ENCODE measurements around the gene KMT2B.

KMT2B gene

DNA sequence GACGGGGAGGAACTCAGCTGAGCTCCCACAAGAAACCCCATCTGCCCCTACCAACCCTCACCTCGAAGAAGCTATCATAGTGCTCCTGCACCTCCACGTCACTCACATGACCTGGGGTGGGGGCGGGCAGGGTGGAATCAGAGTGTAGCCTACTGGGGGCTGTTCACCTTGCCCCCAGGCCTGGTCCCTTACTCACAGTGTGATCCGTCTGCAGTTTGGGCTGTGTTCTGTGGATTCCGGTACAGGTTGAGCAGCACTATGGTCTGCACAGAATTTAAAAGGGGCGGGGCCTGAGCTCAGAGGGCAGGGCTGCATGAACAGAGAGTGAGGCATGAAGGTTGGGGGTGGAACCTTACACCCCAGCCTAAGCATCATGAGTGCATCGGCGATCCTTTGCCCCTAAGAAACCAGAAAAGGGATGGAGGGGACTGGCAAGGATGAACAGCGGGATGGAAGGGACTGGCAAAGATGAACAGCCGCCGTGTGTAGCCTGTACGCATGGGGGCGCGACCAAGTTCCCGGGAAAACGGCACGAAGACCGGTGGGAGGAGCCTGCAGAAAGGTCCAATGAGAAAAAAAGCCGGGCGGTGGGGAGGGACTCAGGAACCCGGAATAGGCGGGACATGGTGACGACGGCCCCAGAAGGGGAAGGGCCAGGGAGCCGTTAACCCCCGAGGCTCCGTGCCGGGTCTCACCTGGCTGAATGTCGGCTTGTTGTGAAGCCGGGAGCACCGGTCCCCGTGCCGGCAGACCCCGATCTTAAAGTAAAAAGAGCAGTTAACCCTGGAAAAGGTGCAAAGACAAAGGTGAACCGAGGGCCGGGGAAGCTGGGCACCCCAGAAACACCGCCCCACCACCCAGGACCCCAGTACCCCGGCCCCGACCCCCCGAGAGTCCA lies 26.9 kb downstream of the KMT2B start:
- DNase-seq, result peak; percentile 96

DNA sequence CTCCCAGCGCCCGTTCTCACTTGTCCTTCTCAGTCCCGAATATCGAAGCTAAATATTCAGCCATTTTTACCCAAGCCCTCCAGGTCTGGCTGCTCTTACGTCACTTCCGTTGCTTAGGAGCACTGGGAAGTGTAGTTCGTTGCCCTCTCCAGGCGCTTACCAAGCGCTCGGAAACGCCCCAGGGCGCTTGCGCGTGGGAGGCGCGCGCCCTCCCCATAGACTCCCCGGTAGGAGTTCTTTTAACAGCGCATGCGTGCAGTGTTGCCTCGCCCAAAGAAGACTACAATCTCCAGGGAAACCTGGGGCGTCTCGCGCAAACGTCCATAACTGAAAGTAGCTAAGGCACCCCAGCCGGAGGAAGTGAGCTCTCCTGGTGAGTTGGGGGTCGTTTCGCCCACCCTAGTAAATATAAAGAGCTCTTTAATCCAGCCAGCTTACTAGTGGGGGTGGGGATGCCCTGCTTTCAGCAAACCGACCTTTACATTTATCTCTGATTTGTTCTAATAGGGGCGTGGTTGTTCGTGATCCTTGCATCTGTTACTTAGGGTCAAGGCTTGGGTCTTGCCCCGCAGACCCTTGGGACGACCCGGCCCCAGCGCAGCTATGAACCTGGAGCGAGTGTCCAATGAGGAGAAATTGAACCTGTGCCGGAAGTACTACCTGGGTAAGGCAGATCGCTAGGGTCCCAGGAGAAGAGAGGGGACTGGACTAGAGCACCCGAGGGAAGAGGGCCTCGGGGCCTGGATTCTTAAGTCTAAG lies 27.7 kb downstream of the KMT2B start, which contains the start of the genes PSENEN and U2AF1L4:
Gene PSENEN, plus strand, starts transcription at position 324 of the 759 bp plus-strand sequence. Its CDS starts 280 bp downstream, at position 604.
Gene U2AF1L4, minus strand, starts transcription at position 91 of the 759 bp plus-strand sequence. Its CDS starts 27 bp downstream, at position 64.
- DNase-seq, result peak; percentile 98

DNA sequence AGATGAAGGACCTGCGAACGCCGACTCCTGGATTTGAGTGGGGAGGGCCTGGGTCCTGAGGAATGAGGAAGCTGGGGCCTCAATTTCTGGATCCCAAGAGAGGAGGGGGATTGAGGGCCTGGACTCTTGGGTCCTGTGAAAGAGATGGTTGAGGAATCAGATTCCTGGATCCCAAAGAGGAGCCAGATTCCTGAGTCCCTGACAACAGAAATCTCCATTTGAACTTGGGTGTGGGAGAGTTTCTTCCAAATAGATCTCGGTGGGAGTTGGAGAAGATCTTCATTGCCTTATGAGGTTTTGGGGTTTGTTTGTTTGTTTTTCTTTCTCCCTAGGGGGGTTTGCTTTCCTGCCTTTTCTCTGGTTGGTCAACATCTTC lies 28.3 kb downstream of the KMT2B start:
- no peak for DNase-seq

DNA sequence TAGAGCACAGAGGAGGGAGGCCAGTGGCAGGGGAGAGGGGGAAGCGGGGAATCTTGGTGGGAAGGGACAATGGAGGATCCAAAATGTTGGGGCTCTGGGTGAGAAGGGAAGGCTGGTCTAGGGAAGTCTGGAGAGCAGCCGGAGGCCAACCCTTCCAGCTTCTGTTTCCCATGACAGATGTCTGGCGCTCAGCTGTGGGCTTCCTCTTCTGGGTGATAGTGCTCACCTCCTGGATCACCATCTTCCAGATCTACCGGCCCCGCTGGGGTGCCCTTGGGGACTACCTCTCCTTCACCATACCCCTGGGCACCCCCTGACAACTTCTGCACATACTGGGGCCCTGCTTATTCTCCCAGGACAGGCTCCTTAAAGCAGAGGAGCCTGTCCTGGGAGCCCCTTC lies 28.7 kb downstream of the KMT2B start:
- DNase-seq, result no peak

DNA sequence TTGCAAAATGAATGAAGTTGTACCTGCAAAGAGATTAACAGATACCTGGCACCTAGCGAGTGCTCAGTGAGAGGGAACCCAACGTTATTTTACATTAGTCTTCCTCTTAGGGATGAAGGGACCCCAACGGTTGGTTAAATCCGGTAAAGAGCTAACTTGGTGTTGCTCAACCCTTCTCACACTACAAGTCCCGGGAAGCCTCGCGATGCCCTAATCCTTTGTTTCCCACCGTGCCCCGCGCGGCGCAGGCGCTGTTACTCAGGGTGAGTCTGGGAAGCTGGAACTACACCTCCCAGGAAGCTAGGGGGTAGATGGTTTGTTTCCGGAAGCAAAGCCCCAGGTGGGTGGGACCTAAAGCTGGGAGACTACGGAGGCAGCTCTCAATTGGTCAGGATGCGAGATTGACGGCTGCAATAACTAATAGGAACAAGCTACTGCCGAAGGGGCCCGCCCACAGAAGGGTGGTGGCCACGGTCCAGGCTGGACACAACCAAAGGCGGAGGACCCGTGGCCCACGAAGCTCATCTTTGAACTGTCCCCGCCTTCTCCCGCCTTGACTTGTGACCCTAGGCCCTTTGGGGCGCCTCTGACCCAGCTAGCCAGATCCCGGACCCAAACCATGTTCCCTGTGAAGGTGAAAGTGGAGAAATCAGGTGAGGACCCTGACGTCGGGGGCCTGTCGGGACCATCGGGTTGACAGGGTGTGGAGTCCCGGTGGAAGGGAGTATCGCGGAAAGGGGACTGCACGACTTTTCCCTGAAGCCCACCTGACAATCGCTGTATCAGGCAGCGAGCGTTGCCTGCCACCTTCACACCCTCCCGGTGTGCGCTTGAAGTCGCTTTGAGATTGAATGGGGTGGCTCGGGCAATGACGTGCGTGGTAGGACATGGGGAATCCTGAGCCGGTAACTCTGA lies 30.6 kb downstream of the KMT2B start, which contains the start of gene LIN37:
Gene LIN37, plus strand, starts transcription at position 471 of the 915 bp plus-strand sequence. Its CDS starts 149 bp downstream, at position 620.
- DNase-seq, result peak; percentile 99

DNA sequence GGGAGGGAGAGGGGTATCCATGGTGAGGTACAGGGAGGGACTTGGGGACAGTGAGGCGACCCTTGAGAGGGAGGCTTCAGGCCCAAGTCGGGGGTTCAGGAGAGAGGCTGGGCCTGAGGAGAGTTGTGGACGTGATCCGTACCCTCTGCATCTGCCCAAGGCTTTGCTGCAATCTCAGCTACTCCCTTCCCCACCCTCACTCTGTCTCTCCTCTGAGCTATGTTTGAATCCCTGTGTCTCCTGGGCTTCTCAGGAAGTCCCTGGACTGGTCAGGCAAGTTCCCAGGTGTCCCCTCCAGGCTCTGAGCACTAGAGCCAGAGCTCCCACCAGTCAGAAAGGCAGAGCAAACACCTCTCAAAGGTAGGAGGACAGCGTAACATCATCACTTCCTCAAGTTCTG lies 32.4 kb downstream of the KMT2B start:
- no peak for DNase-seq

DNA sequence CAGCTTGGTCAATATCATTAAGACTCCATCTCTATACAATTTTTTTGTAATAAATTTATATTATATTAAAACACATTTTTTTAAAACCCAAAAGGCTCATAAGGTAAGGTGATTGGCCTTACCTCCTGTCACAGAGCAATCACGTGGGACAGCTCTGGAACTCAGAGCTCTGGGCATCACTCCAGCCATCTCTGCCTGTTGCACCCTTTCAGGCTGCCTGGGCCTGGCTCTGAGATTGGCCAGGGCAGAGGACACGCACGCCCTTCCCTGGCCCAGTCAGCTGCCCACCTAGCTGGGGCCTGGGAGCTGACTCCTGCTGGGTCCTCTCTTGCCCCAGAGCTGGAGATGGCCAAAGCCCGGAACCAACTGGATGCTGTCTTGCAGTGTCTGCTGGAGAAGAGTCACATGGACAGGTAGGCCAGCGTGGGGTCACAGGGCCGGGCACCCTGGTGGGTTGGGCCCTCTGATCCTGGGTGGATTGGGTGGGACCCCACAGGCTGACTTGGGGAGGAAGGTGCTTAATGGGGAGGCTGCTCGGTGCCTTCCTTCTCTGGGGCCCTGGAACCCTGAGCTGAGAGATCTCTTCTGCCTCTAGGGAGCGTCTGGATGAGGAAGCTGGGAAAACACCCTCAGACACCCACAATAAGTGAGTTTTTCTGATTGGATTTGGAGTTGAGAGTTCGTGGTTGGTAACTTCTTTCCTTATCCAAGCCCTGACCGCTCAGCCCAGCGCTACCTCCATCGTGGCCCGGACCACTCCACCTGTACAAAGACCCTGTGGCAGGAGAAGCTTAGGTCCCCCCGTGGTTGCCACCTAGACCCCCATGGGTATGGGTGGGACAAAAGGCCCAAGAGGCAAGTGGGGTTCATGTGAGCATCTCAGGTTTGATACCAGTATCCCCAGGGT lies 34.3 kb downstream of the KMT2B start:
- DNase-seq, result no peak

DNA sequence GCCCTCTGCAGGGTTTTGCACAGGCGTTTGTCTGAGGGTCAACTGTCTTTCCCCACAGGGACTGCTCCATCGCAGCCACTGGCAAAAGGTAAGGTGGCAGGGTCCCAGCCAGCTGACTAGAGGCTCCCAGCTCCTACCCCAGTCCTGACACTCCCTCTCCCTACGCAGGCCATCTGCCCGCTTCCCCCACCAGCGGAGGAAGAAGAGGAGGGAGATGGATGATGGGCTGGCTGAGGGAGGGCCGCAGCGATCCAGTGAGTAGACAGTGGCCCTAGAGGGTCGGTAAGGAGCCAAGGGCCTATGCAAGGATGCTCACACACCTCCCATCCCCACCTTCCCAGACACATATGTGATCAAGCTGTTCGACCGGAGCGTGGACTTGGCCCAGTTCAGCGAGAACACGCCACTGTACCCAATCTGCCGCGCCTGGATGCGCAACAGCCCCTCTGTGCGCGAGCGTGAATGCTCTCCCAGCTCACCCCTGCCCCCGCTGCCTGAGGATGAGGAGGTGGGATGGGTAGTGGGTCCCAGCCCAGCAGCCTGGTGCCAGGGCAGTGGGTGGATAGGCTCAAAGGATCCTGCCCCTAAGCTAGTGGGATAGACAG lies 35.0 kb downstream of the KMT2B start:
- DNase-seq, result no peak

DNA sequence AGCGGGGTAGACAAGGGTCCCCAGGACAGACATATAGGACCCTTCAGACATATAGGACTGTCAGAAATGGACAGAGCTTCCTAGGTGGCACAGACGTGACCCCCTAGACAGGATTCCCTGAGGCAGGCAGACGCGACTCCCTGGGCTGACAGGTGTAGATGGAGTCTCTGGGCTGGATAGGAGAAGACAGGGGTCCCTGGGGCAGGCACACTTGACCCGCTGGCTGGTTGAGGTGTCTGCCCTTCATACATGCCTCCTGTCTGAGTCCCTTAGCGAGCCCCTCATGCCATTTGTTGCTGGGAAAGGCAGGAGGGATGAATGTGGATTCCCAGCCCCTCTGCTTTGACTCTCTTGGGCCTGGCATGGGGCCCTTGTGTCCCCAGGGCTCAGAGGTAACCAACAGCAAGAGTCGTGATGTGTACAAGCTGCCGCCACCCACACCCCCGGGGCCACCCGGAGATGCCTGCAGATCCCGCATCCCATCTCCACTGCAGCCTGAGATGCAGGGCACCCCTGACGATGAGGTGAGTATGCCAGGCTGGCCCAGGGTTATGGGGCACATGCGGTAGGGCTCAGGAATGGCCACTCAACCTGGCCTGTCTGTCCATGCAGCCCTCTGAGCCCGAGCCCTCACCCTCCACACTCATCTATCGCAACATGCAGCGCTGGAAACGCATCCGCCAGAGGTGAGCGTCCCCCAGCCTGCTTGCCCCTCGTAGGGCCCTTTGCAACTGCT lies 36.0 kb downstream of the KMT2B start:
- no peak for DNase-seq

DNA sequence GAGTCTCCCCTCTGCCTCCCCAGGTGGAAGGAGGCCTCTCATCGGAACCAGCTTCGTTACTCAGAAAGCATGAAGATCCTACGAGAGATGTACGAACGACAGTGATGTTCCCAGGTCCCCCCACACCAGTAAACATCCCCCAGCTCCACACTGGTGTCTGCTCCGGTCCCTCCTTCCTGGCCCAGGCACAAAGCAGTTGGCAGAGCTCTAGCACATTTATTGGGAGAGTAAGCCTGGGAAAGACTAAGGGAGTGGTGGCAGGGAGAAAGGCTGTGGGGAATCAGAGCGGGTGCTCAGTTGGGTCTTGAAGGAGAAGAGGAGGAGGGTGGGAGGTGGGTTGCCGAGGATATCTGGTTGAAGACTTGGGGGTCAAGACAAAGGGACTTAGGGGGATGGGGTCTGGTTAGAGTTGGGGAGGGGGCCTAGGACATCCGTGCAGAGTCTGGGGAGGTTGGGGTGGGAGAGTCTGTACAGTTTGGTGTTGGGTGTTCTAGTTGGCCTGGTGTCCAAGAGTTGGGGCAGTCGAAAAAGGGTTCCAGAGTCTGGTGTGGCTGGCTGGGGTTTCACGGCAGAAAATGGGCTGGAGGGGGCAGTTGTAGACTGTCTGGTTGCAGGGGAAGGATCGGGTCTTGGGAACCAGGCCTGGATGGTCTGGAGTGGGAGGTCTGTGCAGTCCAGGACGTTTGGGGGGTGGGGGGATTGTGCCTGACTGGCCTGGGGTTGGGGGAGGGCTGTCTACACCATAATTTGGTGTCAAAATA lies 36.7 kb downstream of the KMT2B start:
- no peak for DNase-seq

DNA sequence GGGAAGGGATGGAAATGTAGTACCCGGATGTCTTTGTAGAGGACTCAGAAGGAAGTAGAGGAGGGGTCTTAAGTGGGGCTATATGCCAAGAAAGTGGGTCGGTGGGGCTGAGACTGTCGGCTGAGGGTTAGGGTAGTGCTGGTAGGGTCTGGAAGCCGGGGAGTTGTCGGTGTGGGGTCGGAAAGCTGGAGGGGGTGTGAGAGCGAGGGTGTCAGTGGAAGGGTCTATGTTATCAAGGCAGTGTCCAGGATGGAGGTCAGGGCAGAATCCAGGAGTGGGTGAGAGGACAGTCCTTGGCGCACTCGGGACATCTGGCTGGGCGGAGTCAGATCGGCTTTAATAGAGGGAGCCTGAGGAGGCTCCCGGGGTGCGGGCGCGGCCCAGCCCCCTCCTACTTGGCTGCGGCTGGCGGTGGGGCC lies 37.3 kb downstream of the KMT2B start:
- DNase-seq, result no peak

DNA sequence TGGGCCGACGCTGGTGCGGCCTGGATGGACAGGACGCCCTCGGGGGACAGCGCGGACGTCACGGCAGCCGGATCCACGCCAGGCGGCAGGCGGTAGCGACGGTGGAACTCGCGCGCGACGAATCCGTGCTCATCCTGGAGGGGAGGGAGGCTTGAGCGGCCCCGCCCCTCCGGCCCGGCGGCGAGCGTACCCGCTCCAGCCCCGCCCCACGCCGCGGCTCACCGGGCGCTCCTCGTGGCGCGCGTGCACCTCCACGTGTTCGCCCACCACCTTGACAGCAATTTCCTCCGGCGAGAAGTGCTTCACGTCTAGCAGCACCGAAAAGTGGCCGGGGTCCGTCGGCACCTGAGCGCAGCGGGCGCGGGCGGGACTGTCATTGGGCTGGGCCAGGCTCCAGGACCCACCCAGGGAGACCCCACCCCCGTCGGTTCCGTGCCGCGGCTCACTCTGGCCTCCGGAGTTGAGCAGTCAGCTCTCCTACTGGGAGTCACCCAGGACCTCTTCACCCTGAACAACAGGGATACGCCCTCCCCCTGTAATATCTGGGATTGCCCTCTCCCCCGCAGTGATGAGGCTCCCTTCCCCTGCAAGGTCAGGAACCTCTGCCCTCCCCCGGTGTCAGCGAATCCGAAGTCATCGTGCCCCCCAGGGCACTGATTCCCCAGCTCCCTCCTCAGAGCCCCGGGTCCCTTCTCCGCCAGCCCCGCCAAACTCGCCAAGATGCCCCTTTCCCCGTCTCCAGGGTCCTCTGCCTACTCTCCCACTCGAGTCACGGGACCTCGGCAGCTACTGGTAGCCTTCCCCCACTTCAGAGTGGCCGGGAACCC lies 38.0 kb downstream of the KMT2B start:
- peak; percentile 59 for DNase-seq

DNA sequence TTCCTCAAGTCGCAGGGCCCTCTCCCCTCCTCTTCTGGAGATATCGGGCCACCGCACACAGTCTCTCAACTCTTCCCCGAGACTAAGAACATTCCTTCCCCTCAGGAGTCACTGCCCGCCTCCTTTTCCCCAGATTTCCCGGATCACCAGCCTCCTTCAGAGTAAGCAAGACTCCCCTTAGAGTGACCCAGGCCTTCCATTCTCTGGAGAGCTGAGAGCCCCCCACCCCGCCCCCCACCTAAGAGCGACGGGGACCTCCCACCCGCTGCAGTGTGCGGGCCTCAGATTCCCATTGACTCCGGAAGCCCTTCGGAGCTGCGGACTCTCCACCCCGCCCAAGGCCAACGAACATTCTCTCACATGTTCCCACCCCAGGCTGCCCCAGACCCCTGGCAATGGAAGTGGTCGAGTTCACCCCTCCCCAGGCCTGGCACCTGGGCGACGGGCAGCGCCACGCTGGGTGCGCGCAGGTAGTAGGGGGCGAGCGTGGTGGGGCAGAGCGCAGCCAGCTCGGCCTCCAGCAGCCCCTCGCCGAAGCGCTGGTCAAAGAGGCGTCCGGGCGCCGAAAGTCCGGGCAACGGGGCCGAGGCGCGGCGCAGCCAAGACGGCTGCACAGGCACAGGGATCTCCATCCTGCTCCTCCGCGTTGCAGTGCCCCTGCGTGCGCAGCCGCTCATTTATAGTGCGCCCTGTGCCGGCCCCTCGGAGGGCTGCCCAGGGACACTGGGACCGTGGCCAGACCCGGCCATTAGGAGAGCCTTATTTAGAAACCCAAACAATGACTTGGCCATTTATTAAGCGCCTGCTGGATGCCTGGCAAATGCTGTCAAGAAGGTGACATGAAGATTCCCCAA lies 38.8 kb downstream of the KMT2B start, which contains the start of gene HSPB6:
Gene HSPB6, minus strand, starts transcription at position 653 of the 854 bp plus-strand sequence. Its CDS starts 21 bp downstream, at position 632.
- DNase-seq, result peak; percentile 53

DNA sequence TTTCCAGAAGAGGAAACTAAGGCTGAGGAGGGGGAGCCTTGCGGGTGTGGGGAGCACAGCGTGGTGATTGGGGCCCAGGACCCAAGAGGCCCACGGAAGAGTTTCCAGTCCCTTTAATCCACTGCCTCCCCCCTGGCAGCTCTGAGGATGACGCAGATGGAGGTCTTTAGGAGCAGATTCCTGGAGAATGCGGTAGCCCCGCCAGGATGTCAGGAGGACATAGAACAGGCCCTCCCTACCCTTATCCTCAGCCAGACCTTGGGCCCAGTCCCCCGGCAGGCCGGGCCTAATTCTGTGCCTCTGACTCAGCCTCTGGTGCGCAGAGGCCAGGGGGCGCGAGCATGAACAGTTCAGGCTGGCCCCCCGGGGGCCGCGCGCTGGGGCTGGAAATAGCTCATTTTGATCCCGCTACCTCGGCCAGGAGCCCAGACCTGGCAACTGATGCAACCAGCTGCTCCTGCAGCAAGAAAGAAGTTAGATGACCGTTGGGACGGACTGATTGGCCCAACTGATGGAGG lies 39.5 kb downstream of the KMT2B start:
- peak; percentile 87 for DNase-seq

DNA sequence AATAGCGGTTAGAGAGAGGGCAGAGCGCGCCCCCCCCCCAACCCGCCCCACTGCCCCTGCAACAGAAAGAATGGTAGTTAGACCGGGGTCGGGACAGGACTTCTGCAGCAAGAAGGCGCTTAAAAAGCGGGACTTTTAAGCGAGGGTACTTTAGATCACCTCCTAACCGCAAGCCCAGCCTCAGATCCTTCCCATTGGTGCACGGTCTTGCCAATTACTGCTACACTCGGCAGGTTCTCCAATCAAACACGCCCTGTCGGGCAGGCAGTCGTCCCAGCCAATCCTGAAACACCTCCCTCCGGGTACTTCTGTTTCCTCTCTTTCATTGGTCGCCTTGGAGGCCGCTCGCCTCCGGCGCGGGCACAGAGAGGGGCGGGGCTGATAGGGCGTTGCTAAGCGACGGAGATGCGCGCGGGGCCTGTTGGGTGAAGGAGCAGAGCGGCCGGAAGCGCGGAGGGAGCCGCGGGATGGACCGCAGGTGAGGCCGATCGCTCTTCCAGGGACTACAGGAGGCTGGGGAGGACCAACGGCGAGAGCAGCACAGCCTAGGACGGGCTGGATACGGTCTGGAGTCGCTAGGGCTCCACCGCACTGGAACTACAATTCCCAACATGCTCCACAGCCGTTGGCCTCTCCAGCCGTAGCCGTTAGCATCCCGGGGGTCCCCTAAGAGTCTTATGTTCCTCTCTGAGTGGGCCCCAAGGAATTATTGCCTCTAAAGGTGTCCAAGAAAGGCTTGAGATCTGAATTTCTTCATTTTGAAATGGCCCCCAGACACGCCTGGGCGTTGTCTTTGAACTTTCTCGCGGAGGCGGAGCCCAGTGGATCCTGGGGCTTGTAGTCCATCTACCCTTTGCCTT lies 40.2 kb downstream of the KMT2B start, which contains the start of gene PROSER3:
Gene PROSER3, plus strand, starts transcription at position 428 of the 860 bp plus-strand sequence. Its CDS starts 40 bp downstream, at position 468.
- DNase-seq, result peak; percentile 99

DNA sequence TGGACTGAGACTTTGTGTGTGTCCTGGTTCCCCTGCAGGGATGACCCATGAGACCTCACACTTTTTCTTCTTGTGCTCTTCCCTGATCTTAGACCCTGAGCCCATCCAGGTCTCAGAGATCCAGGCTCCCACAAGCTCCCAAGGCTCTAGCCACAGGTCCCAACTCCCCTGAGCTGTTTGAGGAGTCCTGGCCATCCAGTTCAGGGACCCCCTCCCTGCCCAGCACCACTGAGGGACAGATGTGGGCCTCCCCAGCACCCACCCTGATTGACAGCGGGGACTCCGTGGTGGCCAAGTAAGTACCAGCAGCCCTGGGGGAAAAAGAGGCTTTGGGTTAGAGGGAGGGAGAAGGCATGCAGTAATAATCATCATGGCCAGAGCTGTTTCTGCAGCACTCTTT lies 41.9 kb downstream of the KMT2B start:
- DNase-seq, result no peak
